Measurements from ENCODE around the gene GAMT. TPM values are rescaled to one million over a fixed set of nuclear protein-coding genes. Genes with fewer than 3 reads are reported as not detected.

Gene GAMT
- total RNA-seq, 1 experiment from 2014 or later: 27.3 TPM

- no peaks in the 10 kb centered on the region for H3K9me3 ChIP-seq (ENCODE audit: insufficient read depth, low read depth)
- H3K4me2 ChIP-seq: no peak overlapping the region
- TF ChIP-seq CTCF (conservative IDR thresholded peaks at IDR 0.05): no peak
- TF ChIP-seq EZH2 (IDR thresholded peaks at IDR 0.05; ENCODE audit: low read depth): no peak
- peaks cover 32% of the 10 kb centered on the region for H3K4me1 ChIP-seq (replicated peaks; ENCODE audit: insufficient read depth)
- peaks cover 30% of the 10 kb centered on the region for H3F3A ChIP-seq (ENCODE audit: insufficient read depth, low read depth)
- ChIA-PET CTCF (interaction anchor here (0.6 kb wide), 1 partner anchor 171 kb away, joined by 9 read pairs; no protein-coding TSS in a partner anchor), POLR2A (ENCODE audit: unreplicated experiment) (interaction anchor here (0.5 to 0.8 kb wide), 2 partner anchors 9 to 98 kb away, joined by 4 to 18 read pairs; no protein-coding TSS in a partner anchor)
- H3K9me2 ChIP-seq (ENCODE audit: insufficient read depth): no peaks in the 10 kb centered on the region
- DNase-seq: no peak
- H4K20me1 ChIP-seq (ENCODE audit: insufficient read depth): peaks cover 54% of the 10 kb centered on the region
- no peak overlapping the region for H3K27ac ChIP-seq
- intact Hi-C loops (cut with micrococcal nuclease; ENCODE audit: unreplicated experiment): no loop called here
- H3K4me3 ChIP-seq: no peak overlapping the region
- H3K79me2 ChIP-seq (ENCODE audit: low read depth): peaks cover 62% of the 10 kb centered on the region
- no TSS peak for BruUV-seq (replicated peaks)
- H3K36me3 ChIP-seq (ENCODE audit: low read depth): no peaks in the 10 kb centered on the region
- no peaks in the 10 kb centered on the region for H3K27me3 ChIP-seq (ENCODE audit: insufficient read depth, low read depth)
- no peak overlapping the region for H2AFZ ChIP-seq
Measured at GRCh38 chr19:1417145-1417544, 15.8 kb upstream of the GAMT start.

GRCh38 chr19:1416014-1416841 is 14.9 kb upstream of the GAMT start:
- Histone ChIP-seq H3K36me3 (ENCODE audit: low read depth) (no peaks in the 10 kb centered on the region), H3K4me3 (peak overlapping the region; percentile 38; the same call in 1 of the 2 replicates), H3K9me2 (ENCODE audit: insufficient read depth) (no peaks in the 10 kb centered on the region), H3K4me2 (peak overlapping the region; percentile 79), H3K27me3 (ENCODE audit: insufficient read depth, low read depth) (no peaks in the 10 kb centered on the region), H3K27ac (peak overlapping the region; percentile 99), H4K20me1 (ENCODE audit: insufficient read depth) (peaks cover 63% of the 10 kb centered on the region), H2AFZ (no peak overlapping the region), H3K4me1 (replicated peaks; ENCODE audit: insufficient read depth) (peaks cover 32% of the 10 kb centered on the region), H3K79me2 (ENCODE audit: low read depth) (peaks cover 71% of the 10 kb centered on the region), H3F3A (ENCODE audit: insufficient read depth, low read depth) (peaks cover 30% of the 10 kb centered on the region), H3K9me3 (ENCODE audit: insufficient read depth, low read depth) (no peaks in the 10 kb centered on the region)
- CTCF ChIA-PET: interaction anchor here (0.6 kb wide), 1 partner anchor 170 kb away, joined by 9 read pairs; no protein-coding TSS in a partner anchor
- intact Hi-C loops (cut with micrococcal nuclease; ENCODE audit: unreplicated experiment): no loop called here
- POLR2A ChIA-PET (ENCODE audit: unreplicated experiment): no interaction called here
- BruUV-seq (replicated peaks): TSS peak; percentile 16
- no peak for DNase-seq
- TF ChIP-seq EZH2 (IDR thresholded peaks at IDR 0.05; ENCODE audit: low read depth): no peak
- TF ChIP-seq CTCF (conservative IDR thresholded peaks at IDR 0.05): no peak

GRCh38 chr19:1412995-1413800 is 11.9 kb upstream of the GAMT start:
- no peak for DNase-seq
- Histone ChIP-seq H3K4me1 (replicated peaks; ENCODE audit: insufficient read depth) (peaks cover 47% of the 10 kb centered on the region), H3K27me3 (ENCODE audit: insufficient read depth, low read depth) (no peaks in the 10 kb centered on the region), H3K4me3 (no peak overlapping the region), H2AFZ (no peak overlapping the region), H3F3A (ENCODE audit: insufficient read depth, low read depth) (peaks cover 30% of the 10 kb centered on the region), H3K9me3 (ENCODE audit: insufficient read depth, low read depth) (no peaks in the 10 kb centered on the region), H4K20me1 (ENCODE audit: insufficient read depth) (peaks cover 77% of the 10 kb centered on the region), H3K27ac (peak overlapping the region; percentile 99), H3K36me3 (ENCODE audit: low read depth) (no peaks in the 10 kb centered on the region), H3K79me2 (ENCODE audit: low read depth) (peaks cover 89% of the 10 kb centered on the region), H3K9me2 (ENCODE audit: insufficient read depth) (no peaks in the 10 kb centered on the region), H3K4me2 (no peak overlapping the region)
- no TSS peak for BruUV-seq (replicated peaks)
- CTCF ChIA-PET: no interaction called here
- no peak for TF ChIP-seq CTCF (conservative IDR thresholded peaks at IDR 0.05)
- TF ChIP-seq EZH2 (IDR thresholded peaks at IDR 0.05; ENCODE audit: low read depth): no peak
- POLR2A ChIA-PET (ENCODE audit: unreplicated experiment): no interaction called here
- intact Hi-C loops (cut with micrococcal nuclease; ENCODE audit: unreplicated experiment): no loop called here

Data from PC-9 (cell line).